GM18909 (cell line): ENCODE measurements around the gene PHACTR3.

Source experiments
- ATAC-seq: cut with Tn5 transposase; IDR thresholded peaks from one replicate; pipeline ENCODE4 v1.9.1; 2021; ENCODE audit warnings: mild to moderate bottlenecking; ENCODE audit not compliant: unreplicated experiment, poor library complexity

Gene PHACTR3

DNA sequence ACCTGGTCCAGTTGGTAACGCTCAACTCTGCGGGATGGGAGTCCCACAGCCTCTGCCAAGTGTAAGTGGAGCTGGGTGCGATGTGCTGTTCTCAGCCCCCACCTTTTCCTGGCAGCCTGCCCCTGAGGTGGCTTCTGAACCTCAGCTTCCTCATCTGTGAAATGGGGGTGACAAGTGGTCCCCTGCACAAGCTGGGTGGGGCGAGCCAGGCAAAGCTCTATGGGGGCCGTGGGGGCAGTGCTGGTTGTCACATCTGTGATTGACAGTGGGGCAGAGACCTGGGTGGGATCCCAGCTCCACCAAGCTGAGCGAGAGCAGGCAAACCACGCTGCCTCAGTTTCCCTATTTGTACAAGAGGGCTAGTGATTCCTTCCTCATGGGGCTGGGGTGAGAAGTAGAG lies 166.5 kb downstream of the PHACTR3 start:
- no peak for ATAC-seq

DNA sequence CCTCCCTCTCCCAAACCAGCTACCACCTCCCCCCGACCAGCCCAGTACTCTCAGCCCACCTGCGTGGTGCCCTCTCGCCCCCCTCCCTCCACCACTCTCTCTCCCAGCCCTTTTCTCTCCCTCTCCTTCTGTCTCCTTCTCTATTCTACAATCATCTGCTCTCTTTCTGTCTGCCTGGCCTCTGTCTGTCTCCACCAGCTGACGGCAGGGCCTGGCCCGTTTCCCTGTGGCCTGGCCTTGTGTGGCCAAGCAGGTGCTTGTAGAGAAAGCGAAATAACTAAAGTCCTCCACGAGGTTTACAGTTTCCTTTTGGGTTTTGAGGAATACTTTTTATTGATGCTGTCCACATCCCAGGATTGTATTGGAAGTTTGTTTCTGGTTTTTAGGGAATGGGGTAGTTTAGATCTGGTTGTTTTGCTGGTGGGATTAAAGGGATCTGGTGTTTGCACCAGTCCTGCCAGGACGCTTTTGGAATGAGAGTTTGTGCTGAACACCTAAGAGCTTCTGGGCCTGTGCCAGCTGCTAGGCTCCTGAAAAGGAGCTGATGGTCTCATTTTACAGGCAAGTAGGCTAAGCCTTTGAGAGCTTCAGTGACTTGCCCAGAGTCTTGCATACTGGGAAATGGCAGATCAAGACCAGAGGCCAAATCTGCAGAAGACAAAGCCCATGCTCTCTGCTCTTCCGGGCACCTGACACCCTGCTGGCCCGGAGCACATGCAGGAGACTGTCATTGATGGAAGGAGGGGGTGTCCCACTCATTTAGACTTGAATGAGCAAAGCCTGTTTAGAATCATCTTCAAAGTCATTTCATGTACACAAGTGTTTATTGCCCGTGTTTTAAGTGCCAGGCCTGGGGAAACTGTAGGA lies 167.4 kb downstream of the PHACTR3 start:
- ATAC-seq: no peak

DNA sequence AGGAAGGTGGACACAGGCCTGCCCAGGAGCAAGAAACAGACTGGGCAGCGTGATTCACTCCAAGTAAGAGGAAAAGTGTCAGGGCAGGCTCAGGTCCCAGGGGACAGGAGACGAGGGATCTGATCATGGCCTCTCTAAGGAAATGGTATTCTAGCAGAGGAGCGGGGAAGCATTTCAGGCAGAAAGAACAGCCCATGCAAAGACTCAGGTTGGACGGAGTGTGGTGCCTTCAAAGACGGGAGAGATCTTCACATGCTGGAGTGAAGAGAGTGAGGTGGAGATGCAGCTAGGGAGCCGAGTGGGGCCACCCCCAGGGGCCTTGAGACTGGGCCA lies 168.0 kb downstream of the PHACTR3 start:
- ATAC-seq: no peak

DNA sequence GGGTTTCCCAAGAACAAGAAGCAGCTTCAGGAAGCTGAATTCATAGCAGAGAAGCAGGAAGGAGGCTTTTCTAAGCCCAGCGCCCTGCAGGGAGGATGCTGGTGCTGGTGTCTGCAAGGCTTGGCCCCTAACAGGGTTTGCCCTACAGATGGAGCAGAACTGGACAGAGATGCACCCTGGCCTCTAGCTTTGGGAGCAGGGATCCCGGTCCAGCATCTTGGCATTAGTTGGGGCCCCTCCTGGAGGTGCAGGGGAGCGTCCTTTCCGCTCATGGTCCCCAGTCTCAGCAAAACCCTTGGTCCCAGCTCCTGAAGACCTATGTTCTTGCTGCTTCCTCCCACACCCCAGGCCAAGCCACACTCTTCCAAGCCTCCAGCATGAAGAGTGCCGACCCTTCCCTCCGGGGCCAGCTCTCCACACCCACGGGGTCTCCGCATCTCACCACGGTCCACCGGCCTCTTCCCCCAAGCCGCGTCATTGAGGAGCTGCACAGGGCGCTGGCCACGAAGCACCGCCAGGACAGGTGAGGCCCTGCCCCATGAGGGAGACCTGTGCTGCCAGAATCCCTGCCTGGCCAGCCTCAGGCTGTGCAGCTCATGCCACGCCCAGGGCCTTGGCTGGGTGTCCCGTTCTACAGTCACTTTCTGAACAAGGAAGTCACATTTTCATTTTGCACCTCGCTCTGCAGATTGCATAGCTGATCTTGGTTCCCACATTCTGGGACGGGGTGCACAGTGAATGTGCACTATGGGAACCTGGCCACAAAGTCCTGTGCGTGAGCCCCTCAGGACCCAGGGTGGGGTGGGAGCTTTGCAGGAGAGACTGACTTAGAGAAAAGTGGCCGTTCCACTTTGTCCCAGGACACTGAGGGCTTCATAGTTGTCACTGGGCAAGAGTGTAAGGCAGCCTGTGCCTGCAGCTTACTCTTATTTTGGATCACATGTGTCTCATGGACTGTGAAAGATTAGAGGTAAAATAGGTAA lies 168.9 kb downstream of the PHACTR3 start:
- no peak for ATAC-seq

DNA sequence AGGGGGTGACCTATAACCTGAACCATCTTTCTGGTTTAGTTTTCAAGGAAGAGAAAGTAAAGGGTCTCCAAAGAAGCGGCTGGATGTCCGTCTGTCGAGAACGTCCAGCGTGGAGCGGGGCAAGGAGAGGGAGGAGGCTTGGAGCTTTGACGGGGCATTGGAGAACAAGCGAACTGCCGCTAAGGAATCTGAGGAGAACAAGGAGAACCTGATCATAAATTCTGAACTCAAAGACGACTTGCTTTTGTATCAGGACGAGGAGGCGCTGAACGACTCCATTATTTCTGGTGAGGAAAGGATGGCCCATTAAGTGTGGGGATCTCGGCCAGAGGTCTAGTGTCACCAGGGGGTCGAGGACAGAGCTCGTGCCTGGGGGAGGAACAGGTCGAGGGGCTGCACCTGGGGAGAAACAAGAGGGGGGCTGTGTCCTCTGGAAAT lies 169.9 kb downstream of the PHACTR3 start:
- no peak for ATAC-seq

DNA sequence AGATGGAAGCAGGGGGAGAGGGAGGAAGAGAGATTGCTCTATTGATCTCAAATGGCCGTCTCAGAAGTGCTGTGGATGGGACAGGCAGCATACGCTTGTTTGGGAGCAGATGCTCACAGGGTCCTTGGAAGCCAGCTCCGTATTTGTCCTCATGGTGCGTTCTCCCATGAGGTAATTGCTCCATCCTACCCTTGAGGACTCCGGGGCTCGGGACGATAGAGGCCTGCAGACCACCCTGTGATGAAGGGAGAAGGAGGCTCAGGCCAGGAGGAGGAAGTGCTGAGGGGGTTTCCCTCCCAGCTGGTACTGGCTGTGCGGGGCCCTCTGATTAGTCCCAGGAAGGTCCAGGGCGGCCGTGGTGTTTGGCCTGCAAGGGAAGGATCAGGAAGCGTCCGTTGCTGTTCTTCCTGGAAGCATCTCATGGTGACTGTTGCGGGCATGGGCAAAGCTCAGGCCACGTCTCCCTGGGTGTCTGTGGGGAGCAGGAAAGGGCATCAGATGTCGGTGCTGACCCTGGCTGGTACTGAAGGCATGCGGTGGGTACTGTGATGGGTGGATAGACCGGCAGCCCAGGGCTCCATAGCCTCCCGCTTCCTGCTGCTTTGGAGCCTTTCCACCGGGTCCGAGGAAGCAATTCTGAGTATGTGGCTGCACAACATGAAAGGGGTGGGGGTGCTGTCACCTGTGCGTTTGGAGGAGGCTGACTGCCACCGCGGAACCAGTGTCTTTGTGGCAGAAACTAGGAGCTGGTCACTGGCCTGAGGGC lies 170.8 kb downstream of the PHACTR3 start:
- ATAC-seq: no peak

DNA sequence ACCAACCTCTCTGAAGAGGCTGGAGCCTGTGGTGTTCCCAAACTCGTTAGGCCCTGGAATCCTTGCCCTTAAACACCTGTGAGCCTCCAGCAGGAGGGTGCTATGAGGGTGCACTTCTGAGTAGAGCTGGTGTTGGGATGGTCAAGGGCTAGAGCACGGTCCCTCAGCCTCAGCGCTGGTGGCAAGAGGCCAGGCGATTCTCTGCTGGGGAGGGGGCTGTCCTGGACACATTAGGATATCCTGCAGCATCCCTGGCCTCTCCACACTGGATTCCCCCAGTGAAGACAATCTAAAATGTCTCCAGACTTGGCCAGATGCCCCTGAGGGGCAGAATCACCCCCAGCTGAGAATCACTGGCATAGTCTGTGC lies 171.3 kb downstream of the PHACTR3 start:
- no peak for ATAC-seq

DNA sequence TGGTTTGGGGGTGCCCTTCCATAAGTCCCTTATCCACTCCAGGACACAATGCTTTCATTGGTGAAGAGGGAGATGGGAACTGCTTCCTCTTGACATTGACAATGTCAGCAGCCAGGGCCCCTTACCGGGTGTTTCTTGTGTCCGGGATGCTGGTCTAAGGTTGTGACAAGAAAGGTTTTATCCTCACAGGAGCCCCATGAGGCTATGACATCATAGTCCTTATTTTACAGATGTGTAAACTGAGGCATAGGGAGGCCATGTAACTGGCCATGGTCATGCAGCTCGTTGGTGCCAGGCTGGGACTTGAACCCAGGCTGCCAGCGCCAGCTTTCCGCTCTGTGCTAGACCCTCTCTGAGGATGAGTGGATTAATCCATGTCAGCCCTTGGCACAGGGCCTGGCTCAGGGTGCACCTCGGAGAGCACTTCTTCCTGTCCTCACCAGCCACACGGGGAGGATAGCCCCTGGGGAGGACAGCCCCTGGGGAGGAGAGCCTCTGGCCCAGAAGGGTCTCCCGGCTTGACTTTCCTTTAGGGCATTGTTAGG lies 171.8 kb downstream of the PHACTR3 start:
- no peak for ATAC-seq

DNA sequence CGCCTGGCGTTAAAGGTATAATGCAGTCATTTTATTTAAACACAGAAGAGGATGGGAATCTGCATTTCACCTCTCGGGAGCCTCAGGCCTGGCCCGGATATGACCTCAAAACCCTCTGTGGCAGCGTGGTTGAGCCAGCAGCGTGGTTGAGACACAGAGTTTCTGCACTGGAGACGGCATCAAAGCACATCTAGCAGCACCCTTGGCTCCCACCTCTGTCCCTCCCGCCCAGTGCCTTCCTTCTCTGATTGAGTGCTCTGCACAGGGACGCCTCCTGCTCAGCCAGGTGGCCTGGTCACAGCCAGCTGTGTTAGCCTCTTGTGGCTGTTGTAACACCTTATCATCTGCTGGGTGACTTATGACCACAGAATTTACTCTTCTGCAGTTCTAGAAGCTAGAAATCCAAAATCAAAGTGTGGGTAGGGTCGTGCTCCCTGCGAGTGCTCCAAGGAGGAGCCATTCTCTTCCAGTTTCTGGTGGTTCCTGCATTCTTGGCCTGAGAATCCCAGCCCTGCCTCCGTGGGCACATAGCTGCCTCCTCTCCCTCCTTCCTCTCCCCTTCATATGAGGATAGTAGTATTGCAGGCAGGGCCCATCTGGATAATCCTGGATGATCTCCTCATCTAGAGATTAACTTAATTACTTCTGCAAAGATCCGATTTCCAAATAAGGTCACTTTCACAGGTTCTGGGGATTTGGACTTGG lies 172.4 kb downstream of the PHACTR3 start:
- ATAC-seq: no peak

DNA sequence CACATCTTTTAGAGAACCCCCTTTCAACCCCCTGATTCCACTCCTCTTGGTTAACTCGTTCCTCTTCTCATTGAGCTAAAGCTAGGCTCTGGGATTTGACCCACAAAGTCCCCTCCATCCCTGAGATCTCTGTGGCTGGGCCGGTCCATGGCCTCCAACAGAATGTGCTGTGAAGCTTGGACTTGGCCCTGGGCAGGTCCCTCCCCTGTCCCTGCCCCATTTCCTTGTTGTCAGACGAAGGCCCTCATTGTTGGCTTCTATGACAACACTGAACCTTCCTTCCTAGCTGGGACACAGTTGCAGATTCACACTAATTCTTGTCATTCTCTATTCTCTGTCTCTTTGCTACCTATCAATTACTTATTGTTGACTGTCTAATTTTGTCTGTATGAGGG lies 173.0 kb downstream of the PHACTR3 start:
- no peak for ATAC-seq

DNA sequence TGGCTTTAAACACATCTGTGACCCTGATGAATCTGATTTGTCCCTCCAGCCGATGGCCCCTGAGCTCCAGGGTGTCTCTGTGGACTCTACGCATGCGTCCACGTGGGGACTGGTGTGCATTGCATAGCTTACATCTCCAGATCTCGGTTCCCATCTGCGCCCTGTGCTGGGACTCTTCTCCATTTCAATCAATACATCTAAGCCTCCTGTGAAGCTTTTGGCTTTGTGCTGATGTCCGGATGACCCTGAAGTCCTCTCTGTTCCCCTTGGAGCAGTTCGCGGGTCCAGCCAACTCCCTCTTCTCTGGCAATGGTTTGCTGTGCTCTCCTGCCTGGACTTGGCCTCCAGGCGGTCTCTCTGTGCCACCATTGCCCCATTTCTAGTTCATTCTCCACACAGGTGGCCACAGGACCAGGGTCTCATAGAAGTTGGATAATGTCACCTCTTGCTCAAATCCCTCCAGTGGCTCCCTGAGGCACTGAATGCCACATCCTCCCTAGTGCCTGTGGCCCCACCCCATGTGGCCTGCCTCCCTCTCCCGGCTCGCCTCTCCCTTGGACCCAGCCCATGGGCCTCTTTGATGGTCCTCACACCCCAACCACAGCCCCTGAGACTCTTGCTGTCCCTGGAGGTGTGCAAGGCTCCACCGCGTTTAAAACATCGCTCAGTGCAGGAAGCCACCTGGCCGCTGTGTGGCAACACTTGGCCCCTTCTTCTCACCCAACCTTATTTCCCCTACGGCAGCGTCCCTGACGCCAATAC lies 173.7 kb downstream of the PHACTR3 start:
- ATAC-seq: no peak

DNA sequence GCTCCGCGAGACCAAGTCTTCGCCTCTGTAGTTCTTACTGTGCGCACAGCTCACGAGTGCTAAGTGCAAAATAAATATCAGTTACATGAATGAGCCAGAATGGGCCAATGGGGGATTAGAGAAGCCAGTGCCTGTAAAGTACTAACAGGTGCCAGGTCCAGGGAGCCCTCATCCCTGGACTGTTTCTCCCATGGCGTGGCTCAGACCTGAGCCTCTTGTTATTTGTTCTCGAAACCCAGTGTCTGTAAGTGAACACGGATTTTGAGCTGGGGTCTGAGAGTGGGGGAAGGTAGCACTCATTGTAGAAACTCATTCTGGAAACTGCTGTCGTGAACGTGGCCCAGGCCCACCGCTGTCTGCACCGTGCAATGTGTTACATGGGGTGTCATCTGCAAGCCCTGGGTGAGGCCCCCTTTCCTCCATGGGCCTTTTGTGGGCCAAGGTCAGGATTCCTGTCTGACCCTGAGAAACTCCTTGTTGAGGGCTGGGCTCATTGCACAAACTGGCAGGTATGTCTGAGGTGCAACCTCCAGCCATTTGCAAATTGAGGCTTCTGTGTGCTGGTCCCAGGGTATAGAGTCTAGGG lies 174.4 kb downstream of the PHACTR3 start:
- ATAC-seq: no peak

DNA sequence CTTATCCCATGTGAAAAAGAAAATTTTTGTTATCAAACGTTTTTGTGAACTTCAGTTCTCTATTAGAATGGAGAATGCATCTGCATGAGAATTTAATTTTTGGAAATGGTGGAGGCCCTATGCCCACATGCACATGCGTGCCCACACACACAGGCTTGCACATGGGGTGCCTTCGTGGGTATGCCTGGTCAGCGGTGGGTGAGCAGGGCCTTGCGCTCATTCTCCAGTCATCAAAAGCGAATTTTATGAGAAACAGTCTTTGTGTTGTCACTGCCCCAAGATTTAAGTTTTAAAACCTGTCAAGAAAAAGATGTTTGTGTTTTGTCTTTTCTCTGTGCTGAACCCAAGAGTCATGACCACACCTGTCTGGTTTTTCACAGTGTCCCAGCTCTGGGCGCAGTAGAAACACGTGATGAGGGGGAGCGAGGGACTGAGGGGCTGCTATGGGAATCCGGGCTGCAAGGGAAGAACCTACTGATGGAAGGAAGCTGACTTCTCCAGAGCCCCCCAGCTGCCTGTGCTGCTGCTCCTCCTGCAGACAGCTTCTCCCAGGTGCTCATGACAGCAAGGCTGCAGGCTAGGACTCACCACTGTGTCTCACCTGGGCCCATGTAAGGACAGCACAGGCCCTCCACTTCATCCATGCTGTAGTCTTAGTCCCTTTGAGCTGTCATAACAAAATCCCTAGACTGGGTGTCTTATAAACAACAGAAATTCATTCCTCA lies 175.5 kb downstream of the PHACTR3 start:
- no peak for ATAC-seq

DNA sequence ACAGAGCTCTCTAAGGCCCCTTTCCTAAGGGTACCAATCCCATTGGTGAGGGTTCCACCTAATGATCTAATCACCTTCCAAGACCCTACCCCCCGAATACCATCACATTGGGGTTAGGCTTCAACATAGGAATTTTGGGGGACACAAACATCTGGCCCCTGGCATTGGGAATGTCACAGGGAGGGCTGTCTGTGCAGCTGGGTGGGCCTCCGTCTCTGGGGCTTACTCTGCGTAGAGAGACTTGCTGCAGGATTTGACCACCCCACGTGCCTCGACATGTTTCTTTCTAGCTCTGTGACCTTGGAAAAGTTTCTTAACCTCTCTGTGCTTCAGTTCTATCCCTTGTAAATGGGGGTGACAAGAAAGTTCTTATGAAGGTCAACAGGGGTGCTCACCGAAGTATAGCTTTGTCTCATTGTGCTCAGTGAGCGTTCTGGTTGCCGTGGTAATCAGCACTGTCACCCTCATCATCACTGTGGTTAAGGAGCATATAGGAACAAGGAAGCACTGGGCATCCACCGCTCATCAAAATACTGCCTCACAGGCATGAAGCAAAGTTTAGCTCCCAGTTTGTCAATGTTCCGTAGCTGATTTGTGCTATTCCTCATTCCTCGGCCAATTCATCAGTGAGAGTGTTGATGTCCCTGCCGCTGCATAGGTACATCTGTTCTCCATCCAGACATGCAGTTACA lies 176.3 kb downstream of the PHACTR3 start:
- ATAC-seq: no peak

DNA sequence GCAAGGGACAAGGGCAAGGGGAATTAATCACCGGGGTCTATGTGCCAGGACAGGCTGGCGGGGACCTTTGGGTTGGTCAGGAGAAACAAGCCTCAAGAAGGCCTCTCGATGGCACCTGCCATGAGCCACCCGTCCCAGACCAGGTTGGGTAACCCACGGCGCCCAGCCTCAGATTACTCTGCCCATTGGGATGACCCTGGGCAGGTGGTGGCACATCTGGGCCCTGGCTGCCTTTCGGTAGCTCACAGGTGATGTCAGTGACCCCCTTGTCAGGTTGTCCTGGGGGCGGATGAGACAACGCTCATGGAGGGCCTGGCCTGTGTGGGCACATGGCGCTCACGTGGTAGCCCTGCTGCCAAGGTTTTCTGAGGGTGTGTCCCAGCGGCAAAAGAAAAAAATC lies 176.9 kb downstream of the PHACTR3 start:
- no peak for ATAC-seq

DNA sequence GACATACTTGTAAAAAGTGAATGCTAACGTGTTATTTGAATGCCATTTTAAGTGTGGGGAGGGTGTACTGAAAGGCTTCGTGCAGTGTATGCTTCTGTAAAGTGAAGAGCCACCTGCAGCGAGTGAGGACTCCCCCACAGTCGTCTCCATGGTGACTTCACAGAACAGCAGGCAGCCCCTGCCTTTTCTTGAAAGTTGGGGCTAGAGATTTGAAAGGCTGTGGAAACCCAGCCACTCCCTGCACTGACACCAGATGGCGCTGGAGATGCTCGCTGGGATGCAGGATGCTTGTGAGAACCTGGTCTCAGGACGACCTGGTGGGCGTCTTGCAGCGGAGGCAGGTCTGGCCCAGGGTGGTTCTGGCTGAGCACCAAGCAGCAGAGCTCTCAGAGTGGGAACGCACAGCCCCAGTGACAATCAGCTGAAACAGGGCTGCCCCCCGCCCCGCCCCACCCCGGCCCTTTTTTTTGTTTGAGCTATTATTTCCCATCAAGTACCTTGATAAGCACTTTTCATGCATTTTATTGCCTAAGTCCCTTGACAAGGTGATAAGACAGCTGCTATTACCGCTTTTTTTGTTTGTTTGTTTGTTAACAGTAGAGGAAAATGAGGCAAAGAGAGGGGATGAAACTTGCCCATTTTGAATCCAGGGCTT lies 178.8 kb downstream of the PHACTR3 start:
- ATAC-seq: no peak

DNA sequence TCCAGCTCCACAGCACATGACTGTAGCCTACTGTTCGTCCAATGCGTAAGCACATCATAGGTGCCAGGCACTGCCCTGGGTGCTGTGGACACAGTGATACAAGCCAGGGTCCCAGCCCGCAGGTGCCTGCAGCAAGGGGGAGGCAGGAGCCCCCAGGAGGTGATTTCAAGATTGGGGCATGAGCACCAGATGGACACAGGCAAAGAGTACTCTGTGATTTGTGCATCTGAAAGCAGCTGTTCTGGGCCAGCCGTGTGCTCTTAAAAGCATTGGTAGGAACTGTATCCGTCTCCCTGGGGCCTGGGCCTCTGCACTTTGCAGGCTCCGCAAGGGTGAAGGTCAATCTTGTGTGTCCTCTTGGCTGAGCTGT lies 179.3 kb downstream of the PHACTR3 start:
- ATAC-seq: no peak
